HPDE6-E6E7 (cell line): ENCODE data around the gene ABCC1.

Experiments
- DNase-seq: peaks from one replicate; pipeline ENCODE4 v3.0.0; 2011; ENCODE audit warnings: missing footprints; ENCODE audit errors: extremely low spot score

ABCC1 gene

DNA sequence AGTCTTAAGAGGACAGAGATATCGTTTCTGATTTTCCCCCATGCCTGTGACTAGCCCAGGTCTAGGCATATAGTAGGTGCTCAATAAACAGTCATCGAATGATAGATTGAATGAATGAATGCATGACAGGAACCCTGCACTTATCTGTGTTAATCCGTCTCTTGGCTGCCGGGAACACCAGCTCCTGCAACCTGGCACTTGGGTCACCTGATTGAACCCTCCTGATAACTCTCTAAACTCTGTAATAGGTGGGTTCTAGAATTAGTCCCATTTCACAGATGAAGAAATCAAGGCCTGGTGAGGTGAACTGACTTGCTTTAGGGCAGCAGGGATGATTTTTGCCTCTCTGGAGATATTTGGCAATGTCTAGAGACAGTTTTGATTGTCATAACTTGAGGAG lies 43.7 kb downstream of the ABCC1 start:
- DNase-seq: no peak

- DNase-seq: no peak
Observed at GRCh38 chr16:15993541-15993940, 44.1 kb downstream of the ABCC1 start.

- DNase-seq: no peak
Observed at GRCh38 chr16:15993946-15994665, 44.7 kb downstream of the ABCC1 start.

- peak; percentile 27 for DNase-seq
Observed at GRCh38 chr16:15996432-15997109, 47.2 kb downstream of the ABCC1 start.

DNA sequence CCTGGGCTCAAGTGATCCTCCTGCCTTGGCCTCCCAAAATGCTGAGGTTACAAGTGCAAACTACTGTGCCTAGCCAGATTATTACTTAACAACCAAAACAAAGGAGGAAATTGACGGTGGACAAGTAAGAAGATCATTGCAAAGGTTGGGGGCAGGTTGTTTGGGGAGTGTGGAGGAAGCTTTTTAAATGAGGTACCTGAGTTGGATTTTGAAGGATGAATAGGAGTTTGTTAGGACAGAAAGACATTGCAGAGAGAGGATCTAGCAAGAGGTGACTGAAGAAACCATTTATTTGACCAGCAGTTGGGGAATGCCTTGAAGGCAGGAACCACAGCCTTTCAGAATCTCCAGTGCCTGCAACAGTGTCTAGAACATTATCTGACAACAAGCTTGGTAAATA lies 51.3 kb downstream of the ABCC1 start:
- no peak for DNase-seq

GRCh38 chr16:16001596-16002255 lies 52.3 kb downstream of the ABCC1 start:
- DNase-seq: no peak

DNA sequence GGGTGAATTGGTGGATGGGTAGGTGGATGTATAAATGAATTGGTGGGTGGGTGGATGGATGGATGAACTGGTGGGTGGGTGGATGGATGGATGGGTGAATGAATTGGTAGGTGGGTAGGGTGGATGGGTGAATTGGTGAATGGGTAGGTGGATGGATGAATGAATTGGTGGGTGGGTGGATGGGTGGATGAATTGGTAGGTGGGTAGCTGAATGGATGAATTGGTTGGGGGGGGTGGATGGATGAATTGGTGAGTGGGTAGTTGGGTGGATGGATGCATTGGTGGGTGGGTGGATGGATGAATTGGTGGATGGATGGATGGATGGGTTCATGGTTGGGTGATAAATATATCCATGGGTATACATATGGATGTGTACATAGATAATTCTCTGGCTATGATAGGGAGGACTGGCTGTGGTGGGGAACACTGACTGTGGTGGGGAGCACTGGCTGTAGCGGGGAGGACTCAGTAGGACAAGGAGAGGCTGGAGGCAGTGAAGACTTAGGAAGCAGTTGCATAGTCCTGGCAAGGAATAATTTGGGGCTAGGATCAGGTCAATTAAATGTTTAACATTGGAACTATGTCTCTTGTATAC lies 54.4 kb downstream of the ABCC1 start:
- DNase-seq: no peak

DNA sequence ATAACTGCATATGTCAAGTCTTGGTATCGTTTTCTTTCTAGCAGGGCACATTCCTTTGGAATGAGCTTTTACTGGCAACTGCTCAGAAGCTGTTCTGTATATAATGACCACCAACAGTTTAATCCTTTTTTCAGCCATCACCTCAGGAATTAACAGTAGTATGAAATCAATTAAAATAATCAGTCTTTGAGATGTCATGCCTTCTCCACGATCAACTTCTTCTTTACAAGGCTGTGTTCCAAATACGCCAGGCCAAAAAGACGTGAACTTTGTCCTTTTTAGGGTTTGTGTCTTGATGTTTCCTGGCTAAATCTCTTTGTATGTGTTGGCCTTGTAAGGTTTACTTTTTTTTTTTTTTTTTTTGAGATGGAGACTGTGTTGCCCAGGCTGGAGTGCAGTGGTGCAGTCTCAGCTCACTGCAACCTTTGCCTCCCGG lies 54.9 kb downstream of the ABCC1 start:
- DNase-seq: no peak

DNA sequence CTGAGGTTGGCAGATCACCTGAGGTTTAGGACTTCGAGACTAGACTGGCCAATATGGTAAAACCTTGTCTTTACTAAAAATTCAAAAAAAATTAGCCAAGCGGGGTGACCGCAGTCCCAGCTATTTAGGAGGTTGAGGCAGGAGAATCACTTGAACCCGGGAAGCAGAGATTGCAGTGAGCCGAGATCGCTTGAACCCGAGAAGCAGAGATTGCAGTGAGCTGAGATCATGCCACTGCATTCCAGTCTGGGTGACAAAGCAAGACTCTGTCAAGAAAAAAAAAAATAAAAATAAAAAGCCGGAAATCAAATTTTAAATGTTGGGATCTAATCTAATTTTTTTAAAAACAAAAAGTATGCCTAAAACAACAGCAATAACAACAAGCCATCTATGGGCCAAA lies 56.3 kb downstream of the ABCC1 start:
- DNase-seq: no peak

DNA sequence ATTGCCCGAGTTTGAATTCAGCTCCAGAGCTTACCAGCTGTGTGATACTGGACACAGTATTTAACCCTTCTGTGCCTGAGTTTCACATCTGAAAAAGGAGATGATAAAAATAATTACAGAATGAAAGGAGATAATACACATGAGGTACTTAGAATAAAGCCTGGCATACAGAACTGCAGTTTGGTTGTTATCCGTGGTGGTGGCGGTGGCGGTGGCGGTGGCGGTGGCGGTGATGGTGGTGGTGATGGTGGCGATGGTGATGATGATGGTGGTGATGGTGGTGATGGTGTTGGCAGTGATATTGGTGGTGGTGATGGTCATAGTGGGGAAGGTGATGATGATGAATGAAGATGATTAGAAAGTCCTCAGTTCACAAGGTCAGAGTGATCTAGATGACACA lies 57.2 kb downstream of the ABCC1 start:
- no peak for DNase-seq

DNA sequence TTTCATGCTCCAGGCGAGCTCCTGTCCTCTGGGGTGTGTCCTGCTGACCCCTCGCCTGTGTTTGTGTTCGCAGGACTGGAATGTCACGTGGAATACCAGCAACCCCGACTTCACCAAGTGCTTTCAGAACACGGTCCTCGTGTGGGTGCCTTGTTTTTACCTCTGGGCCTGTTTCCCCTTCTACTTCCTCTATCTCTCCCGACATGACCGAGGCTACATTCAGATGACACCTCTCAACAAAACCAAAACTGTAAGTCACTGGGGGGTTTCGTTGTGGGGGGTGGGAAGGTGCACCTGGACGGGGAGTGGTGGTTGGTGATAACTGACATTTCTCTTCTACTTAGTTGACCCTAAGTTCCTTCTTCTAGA lies 58.3 kb downstream of the ABCC1 start:
- DNase-seq: no peak

DNA sequence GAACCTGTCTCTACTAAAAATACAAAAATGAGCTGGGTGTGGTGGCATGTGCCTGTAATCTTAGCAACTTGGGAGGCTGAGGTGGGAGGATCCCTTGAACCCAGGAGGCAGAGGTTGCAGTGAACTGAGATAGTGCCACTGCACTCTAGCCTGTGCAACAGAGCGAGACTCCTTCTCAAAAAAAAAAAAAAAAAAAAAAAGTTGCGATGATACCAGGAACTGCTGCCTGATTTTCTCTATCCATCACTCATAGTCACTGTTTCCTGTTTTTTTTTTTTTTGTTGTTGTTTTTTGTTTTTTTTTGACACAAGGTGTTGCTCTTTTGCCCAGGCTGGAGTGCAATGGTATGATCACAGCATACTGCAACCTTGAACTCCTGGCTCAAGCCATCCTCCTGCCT lies 59.2 kb downstream of the ABCC1 start:
- DNase-seq: no peak

DNA sequence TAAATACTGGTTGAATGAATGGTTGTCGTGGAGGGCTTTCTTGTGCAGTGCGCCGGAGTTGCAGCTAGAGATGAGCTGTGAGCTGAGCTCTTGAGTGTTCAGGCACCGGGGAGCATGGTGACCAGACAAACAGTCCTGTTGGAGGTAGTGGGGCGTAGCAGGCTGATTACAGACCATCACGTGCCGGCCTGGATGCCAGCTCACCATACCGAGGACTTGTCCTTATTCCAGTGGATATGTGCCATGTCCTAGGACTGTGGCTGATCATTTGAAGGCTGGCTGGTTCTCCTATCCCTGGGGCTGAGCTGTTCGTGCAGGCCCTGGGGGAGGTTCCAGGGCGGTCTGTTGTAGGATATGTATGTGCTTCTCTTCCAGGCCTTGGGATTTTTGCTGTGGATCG lies 60.0 kb downstream of the ABCC1 start:
- no peak for DNase-seq

DNA sequence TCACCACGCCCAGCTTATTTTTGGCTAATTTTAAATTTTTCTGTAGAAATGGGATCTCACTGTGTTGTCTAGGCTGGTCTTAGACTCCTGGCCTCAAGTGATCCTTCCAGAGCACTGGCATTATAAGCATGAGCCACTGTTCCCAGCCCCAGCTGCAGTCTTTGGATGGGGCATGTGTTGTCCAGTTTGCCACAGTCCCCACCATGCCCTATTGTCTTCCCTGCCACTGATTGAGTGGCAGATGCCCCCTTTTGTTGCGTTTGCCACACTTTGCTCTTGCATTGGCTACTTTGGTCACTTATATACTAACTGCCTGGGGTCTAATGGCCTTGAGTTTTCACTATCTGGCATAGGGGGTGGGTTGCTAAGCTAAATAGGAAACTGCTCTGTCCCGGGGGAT lies 60.8 kb downstream of the ABCC1 start:
- no peak for DNase-seq

GRCh38 chr16:16012144-16012543 lies 62.7 kb downstream of the ABCC1 start:
- no peak for DNase-seq

DNA sequence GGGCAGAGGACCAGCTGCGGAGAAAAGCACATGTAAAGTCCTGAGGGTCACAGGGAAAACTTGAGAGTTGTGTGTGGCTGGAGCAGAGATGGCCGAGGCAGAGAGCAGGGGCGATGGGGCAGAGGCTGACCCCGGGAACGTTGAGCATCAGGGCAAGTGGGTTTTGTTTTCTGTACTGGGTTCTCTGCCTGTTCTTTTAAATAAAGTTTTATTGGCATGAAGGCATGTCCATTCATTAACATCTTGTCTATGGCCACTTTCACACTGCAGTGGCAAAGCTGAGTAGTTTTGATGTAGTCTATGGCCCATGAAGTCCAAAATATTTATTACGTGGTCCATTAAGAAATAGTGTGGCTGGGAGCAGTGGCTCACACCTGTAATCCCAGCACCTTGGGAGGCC lies 64.4 kb downstream of the ABCC1 start:
- DNase-seq: no peak

GRCh38 chr16:16014329-16015224 lies 65.2 kb downstream of the ABCC1 start:
- DNase-seq: no peak

- DNase-seq: no peak
Observed at GRCh38 chr16:16015849-16016248, 66.4 kb downstream of the ABCC1 start.

GRCh38 chr16:16016388-16016964 lies 67.1 kb downstream of the ABCC1 start:
- no peak for DNase-seq

- DNase-seq: no peak
Observed at GRCh38 chr16:16017812-16018211, 68.4 kb downstream of the ABCC1 start.

- no peak for DNase-seq
Observed at GRCh38 chr16:16018705-16019104, 69.3 kb downstream of the ABCC1 start.
